Endothelial cell (in vitro differentiated cells): ENCODE results near the gene TRIO. TPM values are rescaled to one million over a fixed set of nuclear protein-coding genes. Genes with fewer than 3 reads are reported as not detected.

ENCODE experiments used
- DNase-seq: peaks from one replicate; pipeline ENCODE4 v3.0.0; 2021; ENCODE audit warnings: low spot score
- H3K27ac Mint-ChIP-seq: one replicate; pipeline ENCODE4 v1.8.0; 2021; ENCODE audit warnings: mixed read lengths, inconsistent platforms; ENCODE audit not compliant: unreplicated experiment
- H3K27me3 Mint-ChIP-seq: one replicate; pipeline ENCODE4 v1.8.0; 2021; ENCODE audit warnings: mild to moderate bottlenecking, moderate library complexity, mixed read lengths, inconsistent platforms; ENCODE audit not compliant: unreplicated experiment
- H3K36me3 Mint-ChIP-seq: one replicate; pipeline ENCODE4 v1.8.0; 2021; ENCODE audit warnings: mild to moderate bottlenecking, low read depth, mixed read lengths, inconsistent platforms; ENCODE audit not compliant: unreplicated experiment
- H3K4me1 Mint-ChIP-seq: one replicate; pipeline ENCODE4 v1.8.0; 2021; ENCODE audit warnings: mild to moderate bottlenecking, mixed read lengths, inconsistent platforms; ENCODE audit not compliant: unreplicated experiment
- H3K4me3 Mint-ChIP-seq: one replicate; pipeline ENCODE4 v1.8.0; 2021; ENCODE audit warnings: mild to moderate bottlenecking, mixed read lengths, inconsistent platforms; ENCODE audit not compliant: unreplicated experiment
- H3K9me3 Mint-ChIP-seq: one replicate; pipeline ENCODE4 v1.8.0; 2021; ENCODE audit warnings: mixed read lengths, inconsistent platforms; ENCODE audit not compliant: unreplicated experiment
- total RNA-seq: library from RNA; stranded (reverse); fragmentation: NEBNext Ultra II Directional; extraction: Animal tissue kit (Norgen Biotek cat#: 25700); gene quantifications from one replicate; pipeline ENCODE4 v1.2.1, GENCODE V29; 2021; ENCODE audit not compliant: unreplicated experiment
- TF ChIP-seq, protein P1 (sequence below): fragments of 200-600 bp; sonication (generic); IDR thresholded peaks from one replicate; pipeline ENCODE4 v1.5.0; 2021; ENCODE audit warnings: antibody characterized with exemption; ENCODE audit not compliant: unreplicated experiment

Gene TRIO
- total RNA-seq, 1 donor from 2014 or later, result 229 TPM

DNA sequence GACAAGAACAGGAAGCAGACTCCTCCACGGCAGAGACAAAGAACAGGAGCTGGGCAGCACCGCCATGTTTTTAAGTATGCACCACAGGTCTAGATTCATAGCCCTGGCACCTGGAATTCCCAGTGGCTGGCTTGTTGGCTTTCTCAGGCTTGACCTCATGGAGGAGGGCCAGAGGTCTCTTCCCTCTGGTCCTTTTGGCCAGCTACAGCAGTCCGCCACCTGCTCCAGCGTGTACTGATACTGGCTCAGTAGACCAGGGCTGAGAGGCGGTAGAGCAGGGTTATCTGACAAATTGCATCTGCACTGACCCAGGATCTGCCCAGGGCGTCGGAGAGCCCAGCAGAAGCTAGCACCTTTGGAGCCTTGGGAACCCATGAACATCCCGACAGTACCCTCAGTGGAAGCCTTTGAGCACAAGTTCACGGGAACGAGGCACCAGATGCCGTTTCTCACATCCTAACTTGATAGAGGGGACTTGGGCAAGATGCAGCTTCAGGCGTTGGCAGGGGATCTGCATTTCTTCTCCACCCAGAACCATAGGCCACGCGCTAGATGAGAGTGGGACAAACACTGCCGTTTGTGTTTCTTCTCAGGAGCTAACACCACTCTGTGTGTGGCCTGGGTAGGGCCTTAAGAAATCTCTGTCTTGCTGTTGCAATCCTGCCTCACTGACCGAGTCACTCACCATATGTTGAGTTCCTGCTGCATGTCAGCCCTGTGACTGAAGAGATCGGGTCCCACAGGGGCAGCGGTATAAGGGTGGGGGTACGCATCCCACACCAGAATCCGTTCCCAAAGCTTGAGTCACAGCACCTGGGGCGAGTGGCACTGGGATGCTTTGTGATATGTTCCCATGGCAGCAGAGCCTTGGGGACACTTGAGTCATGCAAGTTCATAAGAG lies 348.1 kb downstream of the TRIO start:
- Mint-ChIP-seq H3K9me3 (no peaks in the 10 kb centered on the region), H3K4me3 (peak overlapping the region; percentile 64), H3K27ac (no peak overlapping the region), H3K27me3 (peaks cover 10% of the 10 kb centered on the region), H3K36me3 (peaks cover 58% of the 10 kb centered on the region), H3K4me1 (peaks cover 10% of the 10 kb centered on the region)
- TF ChIP-seq, protein P1, sequence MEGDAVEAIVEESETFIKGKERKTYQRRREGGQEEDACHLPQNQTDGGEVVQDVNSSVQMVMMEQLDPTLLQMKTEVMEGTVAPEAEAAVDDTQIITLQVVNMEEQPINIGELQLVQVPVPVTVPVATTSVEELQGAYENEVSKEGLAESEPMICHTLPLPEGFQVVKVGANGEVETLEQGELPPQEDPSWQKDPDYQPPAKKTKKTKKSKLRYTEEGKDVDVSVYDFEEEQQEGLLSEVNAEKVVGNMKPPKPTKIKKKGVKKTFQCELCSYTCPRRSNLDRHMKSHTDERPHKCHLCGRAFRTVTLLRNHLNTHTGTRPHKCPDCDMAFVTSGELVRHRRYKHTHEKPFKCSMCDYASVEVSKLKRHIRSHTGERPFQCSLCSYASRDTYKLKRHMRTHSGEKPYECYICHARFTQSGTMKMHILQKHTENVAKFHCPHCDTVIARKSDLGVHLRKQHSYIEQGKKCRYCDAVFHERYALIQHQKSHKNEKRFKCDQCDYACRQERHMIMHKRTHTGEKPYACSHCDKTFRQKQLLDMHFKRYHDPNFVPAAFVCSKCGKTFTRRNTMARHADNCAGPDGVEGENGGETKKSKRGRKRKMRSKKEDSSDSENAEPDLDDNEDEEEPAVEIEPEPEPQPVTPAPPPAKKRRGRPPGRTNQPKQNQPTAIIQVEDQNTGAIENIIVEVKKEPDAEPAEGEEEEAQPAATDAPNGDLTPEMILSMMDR, result no peak
- no peak for DNase-seq

DNA sequence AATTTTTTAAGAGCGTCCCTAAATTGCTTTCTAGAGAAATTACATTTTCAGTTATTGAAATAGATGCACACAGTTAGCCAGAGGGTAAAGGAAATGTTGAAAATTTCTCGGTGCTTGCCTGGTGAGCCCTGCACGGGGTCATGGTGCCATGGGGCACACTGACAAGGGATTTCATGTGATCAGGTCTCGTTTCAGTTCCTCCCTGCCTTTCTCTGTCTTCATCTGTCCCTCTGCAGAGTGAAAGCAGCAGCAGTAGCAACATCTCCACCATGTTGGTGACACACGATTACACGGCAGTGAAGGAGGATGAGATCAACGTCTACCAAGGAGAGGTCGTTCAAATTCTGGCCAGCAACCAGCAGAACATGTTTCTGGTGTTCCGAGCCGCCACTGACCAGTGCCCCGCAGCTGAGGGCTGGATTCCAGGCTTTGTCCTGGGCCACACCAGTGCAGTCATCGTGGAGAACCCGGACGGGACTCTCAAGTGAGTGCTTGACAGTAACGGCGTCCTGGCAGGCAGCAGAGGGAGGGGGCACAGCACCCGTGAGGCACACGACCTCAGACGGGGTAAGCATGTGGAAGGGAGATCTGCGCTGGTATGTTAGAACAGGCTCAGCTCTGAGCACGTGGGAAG lies 349.3 kb downstream of the TRIO start:
- H3K4me3 Mint-ChIP-seq, result peak overlapping the region; percentile 61
- no peak overlapping the region for H3K27ac Mint-ChIP-seq
- H3K4me1 Mint-ChIP-seq, result peaks cover 10% of the 10 kb centered on the region
- DNase-seq, result no peak
- TF ChIP-seq, protein P1, result no peak
- H3K36me3 Mint-ChIP-seq, result peaks cover 60% of the 10 kb centered on the region
- H3K9me3 Mint-ChIP-seq, result no peaks in the 10 kb centered on the region
- H3K27me3 Mint-ChIP-seq, result peaks cover 10% of the 10 kb centered on the region

DNA sequence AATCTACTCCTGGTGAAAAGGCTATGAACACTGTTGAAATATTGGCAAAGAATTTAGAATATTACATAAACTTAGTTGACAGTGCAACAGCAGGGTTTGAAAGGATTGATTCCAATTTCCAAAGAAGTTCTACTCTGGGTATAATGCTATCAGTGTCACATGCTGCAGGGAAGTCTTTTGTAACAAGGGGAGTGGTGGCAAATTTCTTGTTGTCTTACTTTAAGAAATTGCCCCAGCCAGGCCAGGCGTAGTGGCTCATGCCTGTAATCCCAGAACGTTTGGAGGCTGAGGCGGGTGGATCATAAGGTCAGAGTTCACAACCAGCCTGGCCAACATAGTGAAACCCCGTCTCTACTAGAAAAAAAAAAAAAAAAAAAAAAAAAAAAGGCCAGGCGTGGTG lies 352.2 kb downstream of the TRIO start:
- TF ChIP-seq, protein P1, result no peak
- no peak for DNase-seq
- Mint-ChIP-seq H3K27me3 (peaks cover 6% of the 10 kb centered on the region), H3K9me3 (no peaks in the 10 kb centered on the region), H3K4me1 (no peaks in the 10 kb centered on the region), H3K36me3 (peaks cover 51% of the 10 kb centered on the region), H3K27ac (no peak overlapping the region), H3K4me3 (no peak overlapping the region)

DNA sequence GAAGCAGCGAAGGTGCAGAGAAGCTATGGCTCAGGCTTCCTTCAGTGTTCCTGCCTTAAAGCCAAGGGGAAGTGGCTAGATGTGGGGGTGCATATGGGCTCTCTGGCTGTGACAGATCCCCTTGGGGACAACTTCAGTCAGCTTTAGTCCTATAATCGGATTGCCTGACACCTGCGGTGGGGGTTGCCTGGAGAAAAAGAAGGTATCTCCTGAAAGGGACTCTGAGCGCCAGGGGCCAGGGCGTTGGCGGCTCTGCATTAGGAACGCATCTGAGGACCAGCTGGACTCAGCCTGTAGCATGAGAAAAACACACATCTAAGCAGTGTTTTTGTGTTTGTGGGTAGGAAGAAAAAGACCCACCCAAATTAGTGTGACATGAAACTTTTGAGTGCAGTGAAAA lies 354.2 kb downstream of the TRIO start:
- Mint-ChIP-seq H3K27me3 (peaks cover 5% of the 10 kb centered on the region), H3K4me3 (no peak overlapping the region), H3K4me1 (peaks cover 3% of the 10 kb centered on the region), H3K9me3 (no peaks in the 10 kb centered on the region), H3K36me3 (peaks cover 50% of the 10 kb centered on the region), H3K27ac (no peak overlapping the region)
- no peak for DNase-seq
- TF ChIP-seq, protein P1, result no peak
